ENCODE results near the gene SPEN. TPM values are rescaled to one million over a fixed set of nuclear protein-coding genes. Genes with fewer than 3 reads are reported as not detected.

Gene SPEN
- polyA plus RNA-seq, 1 of the 3 experiments (the other 2 are of a cell fraction), result 6.1 TPM

- Histone ChIP-seq H3K9ac (no peak overlapping the region), H2AFZ (ENCODE audit: low read depth) (no peak overlapping the region), H3K79me2 (ENCODE audit: insufficient read depth) (peaks cover 98% of the 10 kb centered on the region), H3K27me3 (ENCODE audit: insufficient read depth) (no peaks in the 10 kb centered on the region), H3K9me2 (no peaks in the 10 kb centered on the region), H3K4me2 (no peak overlapping the region), H3K4me1 (ENCODE audit: control insufficient read depth in 1 of 2, insufficient read depth in 2 of 2, low read depth in 1 of 2, low read length in 1 of 2) (peaks cover 23 to 52% of the 10 kb centered on the region in 2 experiments), H3K9me3 (no peaks in the 10 kb centered on the region), H3K27ac (ENCODE audit: low read depth in 2 of 2, low read length in 1 of 2) (no peak overlapping the region), H4K20me1 (ENCODE audit: insufficient read depth) (peaks cover 12% of the 10 kb centered on the region; the same call in 1 of the 2 replicates), H3F3A (replicated peaks; ENCODE audit: insufficient read depth) (peaks cover 36% of the 10 kb centered on the region), H3K4me3 (ENCODE audit: low read depth in 2 of 2, low read length in 1 of 2) (no peak overlapping the region), H3K36me3 (replicated peaks in 1 of 2; ENCODE audit: control insufficient read depth in 1 of 2, insufficient read depth in 2 of 2, low read length in 1 of 2) (peaks cover 4 to 5% of the 10 kb centered on the region in 2 experiments)
- CTCF ChIA-PET, result interaction anchor here (0.9 to 1.1 kb wide), 3 partner anchors 10 to 112 kb away, joined by 3 read pairs; no protein-coding TSS in a partner anchor
- TF ChIP-seq GATA2 (CRISPR knock-in tag; IDR thresholded peaks at IDR 0.05), result no peak
- no peak for TF ChIP-seq TAF1 (IDR thresholded peaks at IDR 0.05; ENCODE audit: borderline replicate concordance, low read depth, low read length)
- TF ChIP-seq, protein P1, sequence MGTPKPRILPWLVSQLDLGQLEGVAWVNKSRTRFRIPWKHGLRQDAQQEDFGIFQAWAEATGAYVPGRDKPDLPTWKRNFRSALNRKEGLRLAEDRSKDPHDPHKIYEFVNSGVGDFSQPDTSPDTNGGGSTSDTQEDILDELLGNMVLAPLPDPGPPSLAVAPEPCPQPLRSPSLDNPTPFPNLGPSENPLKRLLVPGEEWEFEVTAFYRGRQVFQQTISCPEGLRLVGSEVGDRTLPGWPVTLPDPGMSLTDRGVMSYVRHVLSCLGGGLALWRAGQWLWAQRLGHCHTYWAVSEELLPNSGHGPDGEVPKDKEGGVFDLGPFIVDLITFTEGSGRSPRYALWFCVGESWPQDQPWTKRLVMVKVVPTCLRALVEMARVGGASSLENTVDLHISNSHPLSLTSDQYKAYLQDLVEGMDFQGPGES (IDR thresholded peaks at IDR 0.05; ENCODE audit: low read depth, low read length), result no peak
- no peak for TF ChIP-seq TEAD4 (IDR thresholded peaks at IDR 0.05; ENCODE audit: borderline replicate concordance, insufficient read depth)
- no peak for TF ChIP-seq EP300 (IDR thresholded peaks at IDR 0.05; ENCODE audit: borderline replicate concordance in 1 of 2, low read depth in 1 of 2, low read length in 1 of 2)
- no peak for TF ChIP-seq RAD21 (IDR thresholded peaks at IDR 0.05; ENCODE audit: low read length)
- no peak for TF ChIP-seq JUND (IDR thresholded peaks at IDR 0.05)
- TF ChIP-seq, protein P2, sequence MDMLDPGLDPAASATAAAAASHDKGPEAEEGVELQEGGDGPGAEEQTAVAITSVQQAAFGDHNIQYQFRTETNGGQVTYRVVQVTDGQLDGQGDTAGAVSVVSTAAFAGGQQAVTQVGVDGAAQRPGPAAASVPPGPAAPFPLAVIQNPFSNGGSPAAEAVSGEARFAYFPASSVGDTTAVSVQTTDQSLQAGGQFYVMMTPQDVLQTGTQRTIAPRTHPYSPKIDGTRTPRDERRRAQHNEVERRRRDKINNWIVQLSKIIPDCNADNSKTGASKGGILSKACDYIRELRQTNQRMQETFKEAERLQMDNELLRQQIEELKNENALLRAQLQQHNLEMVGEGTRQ (IDR thresholded peaks at IDR 0.05; ENCODE audit: borderline replicate concordance, low read depth, low read length), result no peak
- TF ChIP-seq NRF1 (IDR thresholded peaks at IDR 0.05; ENCODE audit: low read depth, low read length), result no peak
- TF ChIP-seq SIN3A (IDR thresholded peaks at IDR 0.05; ENCODE audit: borderline replicate concordance, low read depth, low read length), result no peak
- no peak for TF ChIP-seq REST (IDR thresholded peaks at IDR 0.05; ENCODE audit: low read depth, low read length)
- TF ChIP-seq RXRA (IDR thresholded peaks at IDR 0.05; ENCODE audit: borderline replicate concordance, low read depth), result no peak
- 100% methylated on average over 6 of the region's 6 CpGs for WGBS (ENCODE audit: low lambda C conversion rate)
- DNase-seq, result no peak
- POLR2A ChIA-PET, result no interaction called here
Measured at GRCh38 chr1:15962176-15962575, 114.7 kb downstream of the SPEN start.
